HL-60 (cell line): ENCODE measurements around the gene ACOT9.
A peak's percentile ranks its signal among the peaks of the same experiment; 100 is the strongest.

Experiments
- DNase-seq, 2 experiments: peaks; one replicate each; pipeline ENCODE4 v3.0.0-alpha.2; 2010 to 2020; ENCODE audit warnings: low read depth in 1 of 2, low spot score in 1 of 2
- H3K27ac ChIP-seq: fragments of 250-450 bp; sonication (Bioruptor Pico); replicated peaks from 2 replicates; pipeline ENCODE4 v1.5.1; 2020; ENCODE audit warnings: mild to moderate bottlenecking, moderate library complexity
- H3K27me3 ChIP-seq: fragments of 250-450 bp; sonication (Bioruptor Pico); 2 replicates; pipeline ENCODE4 v1.5.1; 2021; ENCODE audit warnings: mild to moderate bottlenecking, moderate library complexity; ENCODE audit not compliant: insufficient read depth, poor library complexity, severe bottlenecking
- H3K4me3 ChIP-seq: replicated peaks from 2 replicates; pipeline ENCODE4 v1.5.1; 2011; ENCODE audit warnings: mild to moderate bottlenecking, control low read depth, low read length; ENCODE audit not compliant: insufficient read depth
- GABPA ChIP-seq: IDR thresholded peaks from 2 replicates; pipeline ENCODE4 v1.6.1; 2012; ENCODE audit warnings: low read depth
- POLR2AphosphoS5 ChIP-seq: IDR thresholded peaks from 2 replicates; pipeline ENCODE4 v1.6.1; 2012; ENCODE audit warnings: low read depth
- SPI1 ChIP-seq: IDR thresholded peaks from 2 replicates; pipeline ENCODE4 v1.6.1; 2012; ENCODE audit warnings: low read depth, mild to moderate bottlenecking, borderline replicate concordance
- TF ChIP-seq, protein P1 (sequence below): IDR thresholded peaks from 2 replicates; pipeline ENCODE4 v1.6.1; 2012; ENCODE audit warnings: low read depth; ENCODE audit not compliant: insufficient replicate concordance
- TF ChIP-seq, protein P2 (sequence below): IDR thresholded peaks from one replicate; pipeline ENCODE4 v1.5.1; 2011; ENCODE audit warnings: low read length, control low read depth, inconsistent platforms; ENCODE audit not compliant: insufficient read depth

Gene ACOT9

GRCh38 chrX:23782455-23782854, 39.4 kb upstream of the ACOT9 start:
- Histone ChIP-seq H3K27ac (peak overlapping the region; percentile 91), H3K27me3 (no peaks in the 10 kb centered on the region), H3K4me3 (no peak overlapping the region)
- TF ChIP-seq, protein P1, sequence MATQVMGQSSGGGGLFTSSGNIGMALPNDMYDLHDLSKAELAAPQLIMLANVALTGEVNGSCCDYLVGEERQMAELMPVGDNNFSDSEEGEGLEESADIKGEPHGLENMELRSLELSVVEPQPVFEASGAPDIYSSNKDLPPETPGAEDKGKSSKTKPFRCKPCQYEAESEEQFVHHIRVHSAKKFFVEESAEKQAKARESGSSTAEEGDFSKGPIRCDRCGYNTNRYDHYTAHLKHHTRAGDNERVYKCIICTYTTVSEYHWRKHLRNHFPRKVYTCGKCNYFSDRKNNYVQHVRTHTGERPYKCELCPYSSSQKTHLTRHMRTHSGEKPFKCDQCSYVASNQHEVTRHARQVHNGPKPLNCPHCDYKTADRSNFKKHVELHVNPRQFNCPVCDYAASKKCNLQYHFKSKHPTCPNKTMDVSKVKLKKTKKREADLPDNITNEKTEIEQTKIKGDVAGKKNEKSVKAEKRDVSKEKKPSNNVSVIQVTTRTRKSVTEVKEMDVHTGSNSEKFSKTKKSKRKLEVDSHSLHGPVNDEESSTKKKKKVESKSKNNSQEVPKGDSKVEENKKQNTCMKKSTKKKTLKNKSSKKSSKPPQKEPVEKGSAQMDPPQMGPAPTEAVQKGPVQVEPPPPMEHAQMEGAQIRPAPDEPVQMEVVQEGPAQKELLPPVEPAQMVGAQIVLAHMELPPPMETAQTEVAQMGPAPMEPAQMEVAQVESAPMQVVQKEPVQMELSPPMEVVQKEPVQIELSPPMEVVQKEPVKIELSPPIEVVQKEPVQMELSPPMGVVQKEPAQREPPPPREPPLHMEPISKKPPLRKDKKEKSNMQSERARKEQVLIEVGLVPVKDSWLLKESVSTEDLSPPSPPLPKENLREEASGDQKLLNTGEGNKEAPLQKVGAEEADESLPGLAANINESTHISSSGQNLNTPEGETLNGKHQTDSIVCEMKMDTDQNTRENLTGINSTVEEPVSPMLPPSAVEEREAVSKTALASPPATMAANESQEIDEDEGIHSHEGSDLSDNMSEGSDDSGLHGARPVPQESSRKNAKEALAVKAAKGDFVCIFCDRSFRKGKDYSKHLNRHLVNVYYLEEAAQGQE = no peak
- TF ChIP-seq, protein P2, sequence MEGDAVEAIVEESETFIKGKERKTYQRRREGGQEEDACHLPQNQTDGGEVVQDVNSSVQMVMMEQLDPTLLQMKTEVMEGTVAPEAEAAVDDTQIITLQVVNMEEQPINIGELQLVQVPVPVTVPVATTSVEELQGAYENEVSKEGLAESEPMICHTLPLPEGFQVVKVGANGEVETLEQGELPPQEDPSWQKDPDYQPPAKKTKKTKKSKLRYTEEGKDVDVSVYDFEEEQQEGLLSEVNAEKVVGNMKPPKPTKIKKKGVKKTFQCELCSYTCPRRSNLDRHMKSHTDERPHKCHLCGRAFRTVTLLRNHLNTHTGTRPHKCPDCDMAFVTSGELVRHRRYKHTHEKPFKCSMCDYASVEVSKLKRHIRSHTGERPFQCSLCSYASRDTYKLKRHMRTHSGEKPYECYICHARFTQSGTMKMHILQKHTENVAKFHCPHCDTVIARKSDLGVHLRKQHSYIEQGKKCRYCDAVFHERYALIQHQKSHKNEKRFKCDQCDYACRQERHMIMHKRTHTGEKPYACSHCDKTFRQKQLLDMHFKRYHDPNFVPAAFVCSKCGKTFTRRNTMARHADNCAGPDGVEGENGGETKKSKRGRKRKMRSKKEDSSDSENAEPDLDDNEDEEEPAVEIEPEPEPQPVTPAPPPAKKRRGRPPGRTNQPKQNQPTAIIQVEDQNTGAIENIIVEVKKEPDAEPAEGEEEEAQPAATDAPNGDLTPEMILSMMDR = no peak
- TF ChIP-seq SPI1 = no peak
- DNase-seq = no peak

- no peak overlapping the region for H3K4me3 ChIP-seq
- no peak overlapping the region for H3K27ac ChIP-seq
- H3K27me3 ChIP-seq = no peaks in the 10 kb centered on the region
- TF ChIP-seq GABPA (no peak), SPI1 (no peak), POLR2AphosphoS5 (no peak)
- TF ChIP-seq, protein P2 = no peak
- TF ChIP-seq, protein P1 = no peak
- no peak for DNase-seq
Observed at GRCh38 chrX:23779025-23779424, 35.9 kb upstream of the ACOT9 start.

DNA sequence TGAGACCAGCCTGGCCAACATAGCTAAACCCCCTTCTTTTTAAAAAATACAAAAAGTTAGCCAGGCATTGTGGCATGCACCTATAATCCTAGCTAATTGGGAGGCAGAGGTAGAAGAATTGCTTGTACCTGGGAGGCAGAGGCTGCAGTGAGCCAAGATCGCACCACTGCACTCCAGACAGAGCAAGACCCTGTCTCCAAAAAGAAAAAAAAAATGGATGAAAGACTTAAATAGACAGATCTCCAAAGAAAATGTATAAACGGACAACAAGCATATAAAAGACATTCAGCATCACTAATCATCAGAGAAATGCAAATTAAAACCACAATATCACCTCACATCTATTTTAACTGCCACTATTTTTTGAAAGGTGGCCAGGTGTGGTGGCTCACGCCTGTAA, 33.3 kb upstream of the ACOT9 start:
- TF ChIP-seq POLR2AphosphoS5 (no peak), GABPA (no peak), SPI1 (no peak)
- TF ChIP-seq, protein P1 = no peak
- TF ChIP-seq, protein P2 = no peak

More for the DNA sequence above, 33.3 kb upstream of the ACOT9 start:
- Histone ChIP-seq H3K27ac (no peak overlapping the region), H3K4me3 (no peak overlapping the region), H3K27me3 (no peaks in the 10 kb centered on the region)
- no peak for DNase-seq
